ENCODE results near the gene TMEM272.

Gene TMEM272

GRCh38 chr13:51785712-51786424 lies 59.1 kb downstream of the TMEM272 start:
- DNase-seq = peak in 2 of 10 donors; percentile 40 to 48
- intact Hi-C loops (cut with DNase I) = no loop called here

GRCh38 chr13:51784097-51784496 lies 60.9 kb downstream of the TMEM272 start:
- DNase-seq = no peak
- intact Hi-C loops (cut with DNase I) = no loop called here

- DNase-seq = no peak
- intact Hi-C loops (cut with DNase I) = no loop called here
Observed at GRCh38 chr13:51783428-51784094, 61.4 kb downstream of the TMEM272 start.

DNA sequence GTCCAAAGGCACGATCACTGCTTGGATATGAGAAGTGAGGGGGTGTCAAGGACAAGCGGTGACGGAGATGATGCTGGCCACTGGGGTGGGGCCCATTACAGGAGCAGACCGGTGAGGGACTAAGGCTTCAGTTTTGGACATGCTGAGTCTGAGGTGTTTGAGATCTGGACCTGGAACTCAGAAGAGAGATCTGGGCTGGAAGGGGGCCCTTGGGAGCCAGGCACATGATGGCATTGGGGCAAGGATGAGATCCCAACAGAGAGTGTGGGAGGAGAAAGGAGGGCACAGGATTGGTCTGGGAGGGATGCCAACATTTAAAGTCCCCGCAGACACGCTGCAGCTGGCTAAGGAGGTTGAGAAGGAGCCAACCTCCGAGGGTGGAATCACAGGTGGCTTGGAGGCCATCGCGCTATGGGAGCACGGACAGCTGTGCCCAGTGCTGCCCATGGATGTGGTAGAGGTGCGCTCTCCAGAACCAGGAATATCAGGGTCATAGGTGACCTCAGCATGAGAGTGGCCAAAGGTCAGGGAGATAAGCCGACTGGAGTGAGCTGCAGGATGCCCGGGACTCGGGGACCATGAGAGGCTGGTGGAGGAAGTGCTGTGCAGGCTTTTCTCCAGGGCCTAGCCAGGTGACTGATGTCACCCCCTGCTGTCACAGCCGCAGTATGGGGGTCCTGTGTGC lies 62.8 kb downstream of the TMEM272 start:
- DNase-seq = no peak
- intact Hi-C loops (cut with DNase I) = no loop called here

- DNase-seq = no peak
- intact Hi-C loops (cut with DNase I) = no loop called here
Observed at GRCh38 chr13:51781246-51782022, 63.5 kb downstream of the TMEM272 start.

GRCh38 chr13:51780099-51780498 lies 64.9 kb downstream of the TMEM272 start:
- no peak for DNase-seq

DNA sequence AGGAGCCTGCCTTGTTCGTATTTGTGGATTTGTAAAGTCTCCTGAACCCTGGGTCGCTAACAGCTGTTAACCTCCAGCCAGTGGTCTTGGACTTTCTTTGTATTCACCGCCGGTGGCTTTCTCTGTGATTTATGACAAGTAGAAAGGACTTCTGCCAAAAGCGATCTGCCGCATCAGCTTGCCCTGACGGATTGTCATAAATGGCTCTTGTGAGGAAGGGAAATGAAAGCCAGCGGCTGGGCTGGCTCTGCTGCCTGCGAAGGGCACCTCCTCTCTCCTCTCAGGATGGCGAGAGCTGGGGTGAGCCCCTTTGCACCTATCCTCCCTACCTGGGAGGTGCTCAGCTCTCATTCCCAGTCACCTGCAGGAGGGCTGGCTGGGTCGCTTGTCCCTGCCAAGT lies 66.6 kb downstream of the TMEM272 start:
- peak in 1 of 10 donors; percentile 61 for DNase-seq
- intact Hi-C loops (cut with DNase I) = no loop called here

More at GRCh38 chr13:51780099-51780498, 64.9 kb downstream of the TMEM272 start:
- intact Hi-C loops (cut with DNase I) = no loop called here

GRCh38 chr13:51777921-51778320 lies 67.1 kb downstream of the TMEM272 start:
- peak in 1 of 10 donors; percentile 58 for DNase-seq
- intact Hi-C loops (cut with DNase I) = no loop called here

DNA sequence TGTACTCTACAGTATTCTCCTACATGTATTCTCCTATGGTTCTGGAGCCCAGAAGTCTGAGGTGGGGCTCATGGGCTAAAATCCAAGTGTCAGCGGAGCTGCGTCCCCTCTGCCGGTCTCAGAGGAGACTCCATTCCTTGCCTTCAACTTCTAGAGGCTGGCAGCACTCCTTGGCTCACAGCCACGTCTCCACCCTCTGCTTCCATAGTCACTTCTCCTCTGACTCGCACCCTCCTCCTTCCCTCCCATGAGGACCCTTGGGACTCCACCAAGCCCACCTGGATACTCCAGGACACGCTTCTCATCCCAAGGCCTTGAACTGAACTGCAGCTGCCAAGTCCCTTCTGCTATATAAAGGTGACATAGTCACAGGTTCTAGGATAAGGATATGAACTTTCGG lies 68.8 kb downstream of the TMEM272 start:
- DNase-seq = no peak
- intact Hi-C loops (cut with DNase I) = no loop called here

GRCh38 chr13:51773515-51773914 lies 71.5 kb downstream of the TMEM272 start:
- intact Hi-C loops (cut with DNase I) = no loop called here
- no peak for DNase-seq

- intact Hi-C loops (cut with DNase I) = no loop called here
Observed at GRCh38 chr13:51772781-51773180, 72.2 kb downstream of the TMEM272 start.

DNA sequence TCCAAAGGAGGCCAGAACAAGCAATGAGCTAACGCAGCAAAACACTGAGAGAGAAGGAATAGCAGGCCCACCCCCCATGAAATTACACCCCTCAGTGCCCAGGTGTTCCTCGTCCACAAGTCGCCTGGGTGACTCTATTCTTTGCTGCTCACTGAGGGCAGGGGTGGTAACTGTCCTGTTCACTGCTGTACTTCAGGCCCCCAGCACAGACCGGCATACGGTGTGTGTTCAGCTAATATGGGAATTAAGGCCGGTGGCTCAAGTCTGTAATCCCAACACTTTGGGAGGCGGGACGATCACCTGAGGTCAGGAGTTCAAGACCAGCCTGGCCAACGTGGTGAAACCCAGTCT lies 72.9 kb downstream of the TMEM272 start:
- DNase-seq = no peak
- intact Hi-C loops (cut with DNase I) = no loop called here

More at GRCh38 chr13:51772781-51773180, 72.2 kb downstream of the TMEM272 start:
- peak in 1 of 10 donors; percentile 88 for DNase-seq

DNA sequence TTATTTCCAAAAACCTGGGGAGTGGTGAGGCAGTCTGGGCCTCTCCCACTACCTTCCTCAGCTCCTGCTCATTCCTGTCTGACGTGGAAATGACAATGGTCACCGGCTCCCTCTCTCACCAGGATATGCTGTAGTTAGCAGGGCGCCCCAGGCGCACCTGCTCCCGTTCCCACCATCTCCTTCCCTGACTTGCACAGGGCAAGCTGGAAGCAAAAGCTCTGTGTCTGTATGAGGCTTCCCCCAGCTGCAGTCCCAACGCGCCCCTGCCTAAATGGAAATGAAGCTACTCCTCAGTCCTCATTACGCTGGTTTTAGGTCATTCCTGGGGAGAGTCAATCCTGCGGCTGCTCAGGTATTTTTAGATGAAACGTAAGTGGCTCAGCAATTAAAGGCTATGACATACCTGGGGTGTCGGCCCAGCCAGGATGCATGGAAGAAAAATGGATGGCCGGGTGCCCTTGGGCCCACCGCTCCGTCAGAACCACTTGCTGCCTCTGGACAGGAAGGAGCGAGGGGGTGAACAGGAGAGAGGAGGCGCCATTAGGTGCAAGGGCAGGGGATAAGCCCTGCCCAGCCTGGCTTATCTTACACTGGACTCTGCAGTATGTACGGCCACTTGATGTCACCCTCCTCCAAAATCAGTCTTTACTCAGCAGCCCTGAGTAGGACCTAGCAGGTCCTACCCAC lies 73.4 kb downstream of the TMEM272 start:
- intact Hi-C loops (cut with DNase I) = no loop called here
- peak in 1 of 10 donors; percentile 59 for DNase-seq

DNA sequence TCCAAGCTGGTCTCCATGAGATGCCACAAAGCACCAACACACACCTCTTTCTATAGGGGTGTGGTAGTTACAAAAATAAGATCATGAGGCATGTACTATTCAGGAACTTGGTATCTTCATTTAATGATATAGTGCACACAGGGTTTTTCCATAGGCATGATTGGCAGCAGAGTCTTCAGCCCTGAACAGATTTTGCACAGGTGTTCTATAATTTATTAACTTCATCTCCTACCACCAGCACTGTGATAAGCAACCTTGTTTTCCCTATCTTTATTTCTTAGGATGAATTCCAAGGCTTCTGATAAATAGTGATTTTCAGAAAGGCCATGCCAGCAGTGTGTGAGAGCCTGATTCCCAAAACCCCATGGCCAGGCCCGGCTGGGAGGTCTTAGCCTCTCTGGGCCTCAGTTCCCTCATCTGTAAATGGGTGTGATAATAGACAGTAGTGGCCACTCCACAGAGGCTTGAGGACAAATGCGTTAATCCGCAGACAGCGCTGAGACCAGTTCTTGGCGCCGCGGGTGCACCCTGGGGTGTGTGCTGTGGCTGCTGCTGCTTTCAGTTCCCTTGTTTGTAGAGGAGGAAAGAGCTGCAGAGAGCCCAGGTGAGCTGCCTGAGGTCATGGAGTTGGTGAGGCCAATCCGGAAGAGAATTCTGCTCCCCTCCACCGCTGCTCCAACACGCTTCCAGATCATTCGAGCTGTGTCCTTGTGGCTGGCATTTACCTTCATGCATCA lies 74.1 kb downstream of the TMEM272 start:
- intact Hi-C loops (cut with DNase I) = no loop called here
- DNase-seq = peak in 1 of 10 donors; percentile 54

GRCh38 chr13:51770160-51770559 lies 74.8 kb downstream of the TMEM272 start:
- peak in 1 of 10 donors; percentile 72 for DNase-seq
- intact Hi-C loops (cut with DNase I) = no loop called here

GRCh38 chr13:51769455-51770127 lies 75.4 kb downstream of the TMEM272 start:
- DNase-seq = peak in 1 of 10 donors; percentile 78
- intact Hi-C loops (cut with DNase I) = no loop called here

DNA sequence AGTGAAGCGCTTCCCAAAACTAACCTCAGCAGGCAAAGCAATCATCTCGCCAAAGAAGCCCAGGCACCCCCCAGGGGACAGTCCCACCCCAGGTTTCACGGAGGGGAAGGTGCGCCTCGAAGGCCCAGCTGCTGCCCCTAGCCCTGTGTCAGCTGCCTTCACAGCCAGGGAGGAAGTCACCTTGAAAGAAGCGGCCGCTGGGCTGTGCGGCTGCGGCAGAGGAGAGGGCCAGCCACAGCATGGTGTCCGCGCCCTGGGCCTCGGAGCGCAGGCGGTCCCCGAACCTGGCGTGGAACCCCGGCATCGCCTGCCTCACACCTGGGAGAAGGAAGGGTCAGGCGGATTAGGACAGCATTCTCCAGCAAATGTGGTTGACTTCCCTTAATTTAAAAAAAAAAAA lies 76.0 kb downstream of the TMEM272 start:
- intact Hi-C loops (cut with DNase I) = no loop called here
- peak in 1 of 10 donors; percentile 76 for DNase-seq

- intact Hi-C loops (cut with DNase I) = no loop called here
- DNase-seq = peak in 1 of 10 donors; percentile 64
Observed at GRCh38 chr13:51768378-51768921, 76.5 kb downstream of the TMEM272 start.

DNA sequence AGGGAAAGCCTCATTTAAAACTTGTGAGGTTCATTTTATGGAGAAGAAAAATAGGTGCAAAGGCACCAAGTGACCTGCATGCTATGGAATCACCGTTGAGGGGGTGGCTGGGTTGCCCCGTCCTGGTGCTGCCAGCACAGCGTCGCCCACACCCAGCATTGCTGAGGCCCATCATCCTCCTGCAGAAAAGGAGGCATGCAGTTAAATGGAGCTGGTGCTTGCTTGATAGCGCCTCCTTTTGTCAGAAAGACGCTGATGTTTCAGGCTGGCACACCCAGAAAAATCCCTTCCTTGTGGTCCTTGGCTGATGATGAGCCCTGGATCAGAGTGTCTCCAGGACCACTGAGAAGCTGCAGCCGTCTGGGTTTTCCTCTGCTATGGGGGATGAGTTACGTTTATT lies 77.9 kb downstream of the TMEM272 start:
- no peak for DNase-seq
- intact Hi-C loops (cut with DNase I) = no loop called here

Data from posterior cingulate gyrus (tissue), 11 donors.